Adipose tissue (tissue), 3 donors: ENCODE results near the gene GRPEL2. TPM values are rescaled to one million over a fixed set of nuclear protein-coding genes. Genes with fewer than 3 reads are reported as not detected.

Experiments
- polyA plus RNA-seq, 3 donors: library from polyadenylated mRNA; stranded (reverse); fragments of 200-250 nt; gene quantifications; one replicate each; pipeline ENCODE4 v1.2.3, GENCODE V29; 2013
- donor health status: healthy with polysubstance abuse.
- donor health status: Bipolar disorder and iron deficiency.
- donor health status: healthy.

Gene GRPEL2
- polyA plus RNA-seq, 3 donors: 2.8 to 6.0 (median 5.2) TPM

Other genes with a start within 250 kb of the GRPEL2 start
- 100 to 1,000 TPM in 1 of 3 donors, 10 to 100 TPM in 1, 1 to 10 TPM in 1; 5.4 to 148 (median 37.5) TPM for gene ABLIM3, start 204.0 kb upstream of the GRPEL2 start, polyA plus RNA-seq
- 10 to 100 TPM in 2 of 3 donors, 1 to 10 TPM in 1; 4.1 to 21.8 (median 16.8) TPM for gene AFAP1L1, start 73.6 kb upstream of the GRPEL2 start, polyA plus RNA-seq
- 1 to 10 TPM; 2.0 to 3.5 (median 2.6) TPM for gene PCYOX1L, start 12.5 kb downstream of the GRPEL2 start, polyA plus RNA-seq
- gene IL17B, start 33.8 kb downstream of the GRPEL2 start, polyA plus RNA-seq: under 1 TPM in 2 of 3 donors, not detected in 1; 0.17 to 0.37 TPM
- 100 to 1,000 TPM in 2 of 3 donors, 10 to 100 TPM in 1; 39.7 to 113 (median 106) TPM for gene CSNK1A1, start 205.9 kb downstream of the GRPEL2 start, polyA plus RNA-seq
- 1 to 10 TPM; 2.9 to 5.2 (median 4.4) TPM for gene ARHGEF37, start 236.0 kb downstream of the GRPEL2 start, polyA plus RNA-seq